Upper lobe of left lung (tissue), 6 donors: ENCODE results near the gene TTLL8. TPM values are rescaled to one million over a fixed set of nuclear protein-coding genes. Genes with fewer than 3 reads are reported as not detected.

Experiments used
- ATAC-seq, 2 donors: fragments of 200-7000 bp; cut with Tn5 transposase; one replicate each; pipeline ENCODE4 v1.9.1; 2022; ENCODE audit warnings: mild to moderate bottlenecking in 2 of 2, moderate library complexity in 2 of 2; ENCODE audit not compliant: low FRiP score in 2 of 2
- DNase-seq, 2 donors: peaks; one replicate each; pipeline ENCODE4 v3.0.0-alpha.2; 2019 to 2020
- H3K27ac ChIP-seq, 4 donors: fragments of 200-600 bp; sonication (generic); one replicate each; pipeline ENCODE4 v1.5.1; 2016 to 2019
- H3K27me3 ChIP-seq, 4 donors: fragments of 200-600 bp; sonication (generic); one replicate each; pipeline ENCODE4 v1.5.1; 2017 to 2019
- H3K36me3 ChIP-seq, 4 donors: fragments of 200-600 bp; sonication (generic); one replicate each; pipeline ENCODE4 v1.5.1; 2016 to 2019
- H3K4me1 ChIP-seq, 4 donors: fragments of 200-600 bp; sonication (generic); one replicate each; pipeline ENCODE4 v1.5.1; 2018 to 2019
- H3K4me3 ChIP-seq, 4 donors: fragments of 200-600 bp; sonication (generic); one replicate each; pipeline ENCODE4 v1.5.1; 2017 to 2019; ENCODE audit warnings: mild to moderate bottlenecking in 2 of 4, moderate library complexity in 1 of 4
- H3K9me3 ChIP-seq, 4 donors: fragments of 200-600 bp; sonication (generic); one replicate each; pipeline ENCODE4 v1.5.1; 2018 to 2019
- EP300 ChIP-seq, 4 donors: sonication (generic); formaldehyde crosslinking; IDR thresholded peaks; one replicate each; pipeline ENCODE4 v1.5.1; 2017; ENCODE audit warnings: antibody characterized with exemption in 4 of 4, control low read depth in 2 of 4
- POLR2A ChIP-seq, 4 donors: fragments of 450-650 bp; IDR thresholded peaks; one replicate each; pipeline ENCODE4 v1.5.1; 2016 to 2017; ENCODE audit warnings: antibody characterized with exemption in 4 of 4, mild to moderate bottlenecking in 2 of 4
- POLR2AphosphoS5 ChIP-seq, 2 donors: sonication (generic); formaldehyde crosslinking; IDR thresholded peaks; one replicate each; pipeline ENCODE4 v1.5.1; 2017; ENCODE audit warnings: antibody characterized with exemption in 2 of 2
- WGBS, 2 donors: methylation state at CpG; one replicate each; pipeline ENCODE4 v1.1.5; 2017 to 2018; 5-methylcytosine and 5-hydroxymethylcytosine counted together
- total RNA-seq, 6 donors: library from RNA; depleted of rRNA in 4 of 6; stranded (reverse); fragments of >200 nt in 4 of 6; gene quantifications; one replicate each; pipeline versions ENCODE4 v1.1.0 to v1.2.1, GENCODE V29; 2016 to 2021
- TF ChIP-seq, protein P1 (sequence below), 6 experiments: fragments of 450-650 bp in 4 of 6; fragments of 200-600 bp in 2 of 6; sonication (generic) in 2 of 6; IDR thresholded peaks; one replicate each; pipeline ENCODE4 v1.5.1; 2016 to 2019; ENCODE audit warnings: antibody characterized with exemption in 6 of 6
- donor health status: DM: no; HTN: no; CAD: no; lungs with moderate emphysema.
- donor health status: DM: no; HTN: yes; CAD: no; lungs with severe emphysema.

TTLL8 gene
- total RNA-seq, 6 donors from 2014 or later = not detected

DNA sequence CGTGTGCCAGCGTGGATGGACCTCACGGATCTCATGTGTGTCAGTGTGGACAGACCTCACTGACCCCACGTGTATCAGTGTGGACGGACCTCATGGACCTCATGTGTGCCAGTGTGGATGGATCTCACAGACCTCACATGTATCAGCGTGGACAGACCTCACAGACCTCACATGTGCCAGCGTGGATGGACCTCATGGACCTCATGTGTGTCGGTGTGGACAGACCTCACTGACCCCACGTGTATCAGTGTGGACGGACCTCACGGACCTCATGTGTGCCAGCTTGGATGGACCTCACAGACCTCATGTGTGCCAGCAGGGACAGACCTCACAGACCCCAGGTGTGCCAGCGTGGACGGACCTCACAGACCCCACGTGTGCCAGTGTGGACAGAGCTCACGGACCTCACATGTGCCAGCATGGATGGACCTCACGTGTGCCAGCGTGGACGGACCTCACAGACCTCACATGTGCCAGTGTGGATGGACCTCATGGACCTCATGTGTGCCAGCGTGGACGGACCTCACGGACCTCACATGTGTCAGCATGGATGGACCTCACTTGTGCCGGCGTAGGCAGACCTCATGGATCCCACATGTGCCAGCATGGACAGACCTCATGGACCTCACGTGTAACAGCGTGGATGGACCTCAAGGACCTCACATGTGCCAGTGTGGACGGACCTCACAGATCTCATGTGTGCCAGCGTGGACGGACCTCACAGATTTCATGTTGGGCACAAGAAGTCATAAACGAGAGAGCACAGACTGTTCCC, 18.2 kb downstream of the TTLL8 start:
- DNase-seq (no peak), ATAC-seq (no peak)
- Histone ChIP-seq H3K36me3 (no peaks in the 10 kb centered on the region), H3K9me3 (peaks cover 0 to 9% (median 0%) of the 10 kb centered on the region in 4 donors), H3K4me3 (no peak overlapping the region), H3K4me1 (no peaks in the 10 kb centered on the region), H3K27ac (no peak overlapping the region), H3K27me3 (no peaks in the 10 kb centered on the region)
- no peak for TF ChIP-seq POLR2AphosphoS5 (IDR thresholded peaks at IDR 0.05)
- TF ChIP-seq, protein P1, sequence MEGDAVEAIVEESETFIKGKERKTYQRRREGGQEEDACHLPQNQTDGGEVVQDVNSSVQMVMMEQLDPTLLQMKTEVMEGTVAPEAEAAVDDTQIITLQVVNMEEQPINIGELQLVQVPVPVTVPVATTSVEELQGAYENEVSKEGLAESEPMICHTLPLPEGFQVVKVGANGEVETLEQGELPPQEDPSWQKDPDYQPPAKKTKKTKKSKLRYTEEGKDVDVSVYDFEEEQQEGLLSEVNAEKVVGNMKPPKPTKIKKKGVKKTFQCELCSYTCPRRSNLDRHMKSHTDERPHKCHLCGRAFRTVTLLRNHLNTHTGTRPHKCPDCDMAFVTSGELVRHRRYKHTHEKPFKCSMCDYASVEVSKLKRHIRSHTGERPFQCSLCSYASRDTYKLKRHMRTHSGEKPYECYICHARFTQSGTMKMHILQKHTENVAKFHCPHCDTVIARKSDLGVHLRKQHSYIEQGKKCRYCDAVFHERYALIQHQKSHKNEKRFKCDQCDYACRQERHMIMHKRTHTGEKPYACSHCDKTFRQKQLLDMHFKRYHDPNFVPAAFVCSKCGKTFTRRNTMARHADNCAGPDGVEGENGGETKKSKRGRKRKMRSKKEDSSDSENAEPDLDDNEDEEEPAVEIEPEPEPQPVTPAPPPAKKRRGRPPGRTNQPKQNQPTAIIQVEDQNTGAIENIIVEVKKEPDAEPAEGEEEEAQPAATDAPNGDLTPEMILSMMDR (IDR thresholded peaks at IDR 0.05) = no peak
- TF ChIP-seq POLR2A (IDR thresholded peaks at IDR 0.05) = no peak
- TF ChIP-seq EP300 (IDR thresholded peaks at IDR 0.05) = no peak
- 84 to 87% methylated on average over 15 to 29 of the region's 29 CpGs for WGBS, 2 donors

DNA sequence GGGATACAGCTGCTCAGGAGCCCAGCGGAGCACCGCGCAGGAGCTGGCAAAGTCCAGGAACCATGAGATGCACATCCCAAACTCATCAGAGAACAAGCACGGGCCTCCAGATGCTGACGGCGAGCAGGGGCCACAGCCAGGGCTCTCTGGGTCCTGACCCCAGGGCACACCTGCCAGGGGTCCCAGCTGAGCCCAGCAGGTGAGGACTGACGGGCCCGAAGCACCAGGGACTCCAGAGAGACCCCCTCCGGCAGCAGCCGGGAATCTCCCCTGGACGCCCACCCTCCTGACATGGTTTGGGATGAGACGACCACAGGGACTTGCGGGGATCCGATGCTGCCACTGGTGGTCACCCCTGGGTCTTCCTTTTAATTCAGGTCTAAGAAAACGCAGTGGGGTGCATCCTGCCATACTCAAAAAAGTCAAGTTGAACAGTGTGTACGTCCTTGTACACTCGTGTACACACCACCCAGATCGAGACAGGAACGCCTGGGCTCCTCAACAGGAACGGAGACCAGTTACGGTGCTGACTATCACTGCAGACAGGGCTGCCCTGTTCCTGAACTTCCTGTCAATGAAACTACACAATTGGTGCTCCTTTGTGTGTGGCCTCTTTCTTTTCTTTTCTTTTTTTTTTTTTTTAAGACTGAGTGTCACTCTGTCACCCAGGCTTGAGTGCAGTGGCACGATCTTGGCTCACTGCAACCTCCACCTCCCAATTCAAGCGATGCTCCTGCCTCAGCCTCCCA, 21.9 kb downstream of the TTLL8 start:
- peak in 1 of 2 donors; percentile 70 for DNase-seq
- no peaks in the 10 kb centered on the region for H3K36me3 ChIP-seq
- peaks cover 0 to 9% (median 0%) of the 10 kb centered on the region in 4 donors for H3K9me3 ChIP-seq
- no peak overlapping the region for H3K4me3 ChIP-seq
- TF ChIP-seq POLR2A (IDR thresholded peaks at IDR 0.05) (no peak), POLR2AphosphoS5 (IDR thresholded peaks at IDR 0.05) (no peak), EP300 (IDR thresholded peaks at IDR 0.05) (no peak)
- TF ChIP-seq, protein P1 (IDR thresholded peaks at IDR 0.05) = no peak
- no peak for ATAC-seq
- 63 to 77% methylated on average over 12 to 21 of the region's 23 CpGs for WGBS, 2 donors
- H3K4me1 ChIP-seq = no peaks in the 10 kb centered on the region
- H3K27me3 ChIP-seq = no peaks in the 10 kb centered on the region
- no peak overlapping the region for H3K27ac ChIP-seq

DNA sequence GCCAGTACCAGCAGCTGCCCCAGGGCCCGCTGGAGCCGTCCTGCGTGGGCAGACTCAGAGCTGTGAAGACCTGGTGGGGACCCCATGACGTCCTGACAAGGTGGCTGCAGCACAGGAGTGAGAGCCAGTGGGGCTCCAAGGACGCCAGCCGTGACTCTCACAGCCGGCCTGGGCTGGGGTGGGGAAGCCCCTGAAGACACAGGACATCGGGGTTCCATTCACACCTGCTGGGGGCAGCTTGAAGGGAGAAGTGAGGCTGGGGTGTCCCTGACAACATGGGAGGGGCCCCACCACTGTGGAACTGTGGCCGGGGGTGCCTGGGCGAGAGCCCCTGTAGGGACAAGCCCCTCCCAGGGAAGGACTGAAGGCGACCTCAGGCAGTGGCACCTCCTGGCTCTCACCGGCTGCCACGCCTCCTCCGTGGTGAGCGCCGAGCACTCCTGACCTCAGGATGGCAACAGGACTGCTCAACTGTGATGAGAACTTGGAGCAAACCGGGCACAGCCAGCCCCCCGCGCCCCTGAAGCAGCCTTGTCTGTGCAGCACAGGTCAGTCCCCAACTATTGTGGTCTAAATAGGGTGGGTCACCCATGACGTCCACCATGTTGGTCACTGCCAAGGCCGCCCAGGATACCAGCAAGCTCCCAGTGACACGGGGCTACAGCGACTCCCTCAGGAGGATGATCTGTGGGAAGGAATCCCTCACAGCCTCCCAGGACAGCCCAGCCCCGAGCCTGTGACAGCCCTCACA, 22.8 kb downstream of the TTLL8 start:
- Histone ChIP-seq H3K9me3 (peaks cover 0 to 9% (median 0%) of the 10 kb centered on the region in 4 donors), H3K27me3 (no peaks in the 10 kb centered on the region), H3K27ac (no peak overlapping the region), H3K4me3 (no peak overlapping the region), H3K36me3 (no peaks in the 10 kb centered on the region), H3K4me1 (peaks cover 0 to 2% (median 2%) of the 10 kb centered on the region in 4 donors)
- DNase-seq (peak in 1 of 2 donors; percentile 71), ATAC-seq (no peak)
- TF ChIP-seq, protein P1 (IDR thresholded peaks at IDR 0.05) = no peak
- TF ChIP-seq EP300 (IDR thresholded peaks at IDR 0.05) = no peak
- no peak for TF ChIP-seq POLR2AphosphoS5 (IDR thresholded peaks at IDR 0.05)
- no peak for TF ChIP-seq POLR2A (IDR thresholded peaks at IDR 0.05)
- WGBS, 2 donors = 71 to 75% methylated on average over 8 to 23 of the region's 24 CpGs

DNA sequence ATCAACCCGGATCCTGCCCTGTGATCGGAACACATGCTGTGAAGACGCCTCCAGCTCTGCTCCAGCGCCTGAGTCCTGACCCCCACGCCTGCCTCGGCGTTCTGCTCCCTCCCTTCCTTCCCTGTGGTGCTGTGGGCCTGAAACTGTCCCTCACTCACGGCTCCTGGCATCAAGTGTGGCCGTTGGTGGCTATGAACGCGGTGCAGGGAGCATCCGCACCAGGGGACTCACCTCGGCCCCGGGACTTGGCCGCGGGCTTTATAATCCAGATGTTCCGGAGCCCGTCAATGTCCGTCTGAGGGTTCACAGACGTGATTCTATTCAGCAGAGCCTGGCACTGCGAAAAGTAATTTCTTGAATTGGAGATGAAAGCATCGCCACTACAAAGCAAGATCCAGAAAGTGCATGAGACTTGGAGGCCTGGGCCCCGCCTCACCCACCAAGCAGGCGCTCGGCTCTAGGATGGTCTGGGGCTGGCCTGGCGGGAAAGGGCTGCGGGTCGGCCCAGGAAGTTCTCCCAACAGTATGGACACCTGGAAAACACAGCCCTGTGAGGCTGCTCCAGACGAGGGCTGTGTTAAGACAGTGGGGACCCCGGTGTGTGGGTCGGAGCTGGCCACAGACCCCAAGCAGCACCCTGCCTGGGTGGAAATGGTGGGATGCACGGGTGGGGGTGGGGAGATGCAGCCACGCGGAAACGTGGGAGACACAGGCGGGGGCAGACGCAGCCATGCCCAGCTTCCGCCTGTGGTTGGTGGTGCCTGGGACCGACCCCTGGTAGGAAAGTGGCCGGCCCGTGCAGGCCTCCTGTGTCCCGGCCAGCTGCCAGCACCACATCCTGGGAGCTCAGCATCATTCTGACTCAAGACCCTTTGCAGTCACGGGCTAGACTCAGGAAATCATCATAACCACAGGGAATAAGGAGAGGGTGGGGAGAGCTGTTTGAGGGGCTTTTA, 23.7 kb downstream of the TTLL8 start:
- H3K4me3 ChIP-seq = no peak overlapping the region
- DNase-seq (peak in 1 of 2 donors; percentile 66), ATAC-seq (no peak)
- no peaks in the 10 kb centered on the region for H3K36me3 ChIP-seq
- TF ChIP-seq POLR2A (IDR thresholded peaks at IDR 0.05) = no peak
- TF ChIP-seq EP300 (IDR thresholded peaks at IDR 0.05) = no peak
- TF ChIP-seq, protein P1 (IDR thresholded peaks at IDR 0.05) = no peak
- no peak for TF ChIP-seq POLR2AphosphoS5 (IDR thresholded peaks at IDR 0.05)
- H3K4me1 ChIP-seq = peaks cover 5 to 10% (median 7%) of the 10 kb centered on the region in 4 donors
- peaks cover 0 to 9% (median 0%) of the 10 kb centered on the region in 4 donors for H3K9me3 ChIP-seq
- 74 to 77% methylated on average over 36 to 43 of the region's 43 CpGs for WGBS, 2 donors
- no peaks in the 10 kb centered on the region for H3K27me3 ChIP-seq
- no peak overlapping the region for H3K27ac ChIP-seq
